IPS-11a (cell line): Measurements from ENCODE around the gene ZNF827.

Experiments
- H3K4me3 ChIP-seq: one replicate; pipeline ENCODE4 v1.5.1; 2013; ENCODE audit warnings: low read depth, low read length, control low read depth

The ZNF827 gene

DNA sequence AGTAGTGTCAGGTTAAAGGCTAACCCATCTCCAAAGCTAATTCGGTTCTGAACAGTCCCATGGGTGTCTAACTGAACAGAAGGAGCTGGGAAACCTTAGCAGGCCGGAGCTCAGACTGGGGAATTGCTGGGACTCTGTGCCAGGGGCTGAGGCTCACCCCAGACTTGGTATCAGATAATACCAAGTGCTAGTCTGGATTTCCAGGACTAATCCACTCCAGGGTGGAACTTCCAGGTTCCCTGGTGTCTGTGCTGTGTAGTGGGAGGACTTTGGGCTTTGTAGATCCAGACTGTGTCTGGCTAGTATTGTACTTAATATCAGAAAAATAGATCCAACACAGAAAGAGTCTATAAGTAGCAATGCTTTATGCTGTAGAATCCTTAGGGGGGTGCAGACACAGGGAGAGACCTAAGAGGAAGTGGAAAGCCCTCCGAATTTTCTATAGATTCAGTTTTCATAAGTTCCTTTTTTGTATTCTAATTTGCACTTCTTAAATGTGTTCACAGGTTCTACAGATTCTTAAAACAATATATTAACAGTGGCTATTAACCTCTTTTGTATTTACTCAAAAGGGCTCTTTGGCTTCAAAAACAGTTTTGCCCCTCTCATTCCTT is 4.1 kb downstream of the ZNF827 start:
- H3K4me3 ChIP-seq = no peak overlapping the region

DNA sequence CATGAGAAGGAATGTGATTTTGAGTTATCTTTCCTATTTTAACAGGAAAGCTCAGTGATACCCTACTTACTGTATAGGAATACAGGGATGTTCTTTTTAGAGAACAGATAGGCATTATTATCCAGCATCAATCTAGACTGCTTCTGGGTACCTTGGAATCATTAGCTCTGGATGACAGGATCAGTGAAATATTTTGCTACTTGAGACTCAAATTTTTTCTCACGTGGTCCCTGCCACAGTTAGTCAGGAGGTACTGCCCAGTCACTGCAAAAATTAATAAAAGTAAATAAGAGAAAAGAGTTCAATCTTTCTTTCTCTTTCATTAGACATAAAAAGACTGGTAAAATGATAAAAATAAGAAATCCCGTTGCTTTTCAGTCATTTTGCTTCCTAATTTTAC is 5.5 kb downstream of the ZNF827 start:
- no peak overlapping the region for H3K4me3 ChIP-seq

DNA sequence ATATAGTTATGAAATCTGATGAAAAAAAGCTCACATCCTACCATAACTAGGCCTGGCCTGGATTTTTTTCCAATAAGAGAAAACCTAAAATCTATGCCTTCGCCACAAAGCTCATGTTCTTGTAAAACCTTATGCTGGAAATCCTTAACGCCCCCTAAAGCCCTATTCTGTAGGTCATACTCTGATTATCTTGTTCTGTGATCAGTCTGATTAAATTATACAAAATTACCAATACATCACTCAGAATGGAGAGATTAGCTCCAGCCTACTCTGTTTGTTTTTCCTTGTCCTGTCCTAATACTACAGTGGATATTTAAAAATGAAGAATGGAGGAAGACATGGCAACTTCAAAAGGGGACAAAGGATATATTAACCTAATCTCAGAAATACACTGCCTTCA is 7.2 kb downstream of the ZNF827 start:
- H3K4me3 ChIP-seq = no peak overlapping the region

GRCh38 chr4:145930592-145930991 is 8.0 kb downstream of the ZNF827 start:
- no peak overlapping the region for H3K4me3 ChIP-seq

GRCh38 chr4:145929415-145930178 is 9.0 kb downstream of the ZNF827 start:
- H3K4me3 ChIP-seq = no peak overlapping the region

DNA sequence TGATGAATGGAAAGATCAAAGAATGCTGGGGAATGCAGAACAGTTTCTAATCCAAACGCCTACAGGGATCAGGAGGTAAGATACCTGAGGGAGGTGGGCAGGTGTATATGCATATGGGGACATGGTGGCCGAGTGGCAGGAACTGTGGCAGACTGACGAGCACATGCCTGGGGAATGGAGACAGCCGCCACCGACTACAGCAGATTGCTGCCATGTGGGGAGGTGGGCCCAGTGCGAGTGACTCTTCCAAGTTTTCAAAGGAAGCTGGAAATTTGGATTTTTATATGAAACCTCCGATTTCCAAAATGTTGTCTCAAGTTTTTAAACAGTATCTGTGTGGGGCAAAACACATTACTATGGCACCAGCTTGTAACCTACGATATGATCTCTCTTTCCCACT is 9.9 kb downstream of the ZNF827 start:
- no peak overlapping the region for H3K4me3 ChIP-seq

GRCh38 chr4:145927030-145927429 is 11.6 kb downstream of the ZNF827 start:
- no peak overlapping the region for H3K4me3 ChIP-seq

GRCh38 chr4:145921231-145921630 is 17.4 kb downstream of the ZNF827 start:
- no peak overlapping the region for H3K4me3 ChIP-seq

DNA sequence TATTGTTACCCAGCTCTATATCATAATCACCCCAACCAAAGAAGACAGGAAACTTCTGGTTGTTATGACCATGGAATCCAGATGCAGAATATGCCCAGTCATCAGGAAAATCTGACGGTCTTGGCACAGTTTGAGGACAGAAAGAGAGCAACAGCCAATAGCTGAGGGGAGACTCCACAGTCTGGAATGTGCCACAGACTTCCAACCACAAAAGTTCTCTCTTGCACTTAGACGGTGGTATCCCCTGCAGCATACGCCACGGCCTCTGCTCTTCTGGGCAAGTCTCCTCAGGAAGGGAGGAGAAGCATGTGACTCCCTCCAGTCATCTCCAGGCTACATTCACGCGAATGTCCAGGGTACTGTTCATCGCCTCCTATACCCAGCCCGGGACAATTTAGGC is 18.4 kb downstream of the ZNF827 start:
- H3K4me3 ChIP-seq = no peak overlapping the region

- H3K4me3 ChIP-seq = no peak overlapping the region
Measured at GRCh38 chr4:145912376-145912775, 26.2 kb downstream of the ZNF827 start.

DNA sequence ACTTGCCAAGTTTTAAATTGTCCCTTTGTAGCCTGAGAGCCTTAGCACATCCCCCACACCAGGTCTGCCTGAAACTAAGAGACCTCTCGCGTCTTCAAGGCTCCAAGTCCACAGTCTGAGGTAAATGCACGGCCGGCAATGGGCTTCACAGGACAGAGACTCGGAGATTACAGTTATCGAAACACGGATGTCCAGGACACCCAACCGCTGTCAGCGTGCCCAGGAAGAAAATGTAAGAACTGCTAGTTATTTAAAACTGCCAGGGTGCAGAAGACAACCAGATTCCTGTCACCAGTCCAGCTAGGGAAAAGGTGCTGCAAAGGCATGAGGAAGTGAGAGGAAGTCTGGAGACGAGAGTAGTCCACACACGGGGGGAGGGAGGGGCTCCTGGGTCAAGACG is 28.9 kb downstream of the ZNF827 start:
- H3K4me3 ChIP-seq = no peak overlapping the region

GRCh38 chr4:145909281-145909715 is 29.3 kb downstream of the ZNF827 start:
- no peak overlapping the region for H3K4me3 ChIP-seq

DNA sequence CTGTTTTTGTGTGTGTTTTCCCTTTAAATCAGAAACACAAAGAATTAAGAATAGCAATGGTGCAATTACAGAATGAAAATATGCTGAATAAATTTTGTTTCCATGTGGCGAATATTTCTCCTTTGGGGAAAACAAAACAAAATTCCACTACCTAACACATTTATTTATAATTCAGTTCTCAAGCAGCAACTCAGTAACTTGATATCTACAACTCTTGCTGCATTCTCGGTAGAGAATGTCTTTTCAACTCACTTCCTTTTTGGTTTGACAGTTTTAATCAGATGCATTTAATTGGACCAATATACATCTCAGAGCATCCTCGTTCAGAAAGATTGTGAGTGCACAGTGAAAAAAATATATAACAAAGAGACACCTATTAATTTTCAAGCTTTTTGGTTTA is 30.8 kb downstream of the ZNF827 start:
- no peak overlapping the region for H3K4me3 ChIP-seq

GRCh38 chr4:145907390-145907789 is 31.2 kb downstream of the ZNF827 start:
- no peak overlapping the region for H3K4me3 ChIP-seq

- H3K4me3 ChIP-seq = no peak overlapping the region
Measured at GRCh38 chr4:145904413-145905177, 34.0 kb downstream of the ZNF827 start.

DNA sequence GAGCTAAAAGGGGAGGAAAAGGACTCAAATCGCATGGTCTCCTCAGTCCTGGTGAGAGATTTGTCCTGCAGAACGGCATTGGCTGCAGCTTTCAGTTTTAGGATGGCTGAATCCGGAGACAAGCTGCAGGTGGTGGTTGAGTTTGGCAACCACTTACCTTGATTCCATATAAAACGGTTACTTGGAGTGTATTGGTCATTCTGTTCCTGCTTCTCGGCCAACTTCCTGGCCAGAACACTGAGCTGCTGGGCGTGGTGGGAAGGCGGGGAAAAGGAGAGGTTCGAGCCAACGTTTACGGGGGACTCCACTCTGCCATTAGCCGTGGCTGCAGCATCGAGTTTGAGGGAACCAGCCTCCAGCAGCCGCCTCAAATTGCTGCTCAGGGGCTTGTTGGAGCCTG is 36.1 kb downstream of the ZNF827 start:
- H3K4me3 ChIP-seq = no peak overlapping the region

- no peak overlapping the region for H3K4me3 ChIP-seq
Measured at GRCh38 chr4:145899886-145900460, 38.6 kb downstream of the ZNF827 start.

DNA sequence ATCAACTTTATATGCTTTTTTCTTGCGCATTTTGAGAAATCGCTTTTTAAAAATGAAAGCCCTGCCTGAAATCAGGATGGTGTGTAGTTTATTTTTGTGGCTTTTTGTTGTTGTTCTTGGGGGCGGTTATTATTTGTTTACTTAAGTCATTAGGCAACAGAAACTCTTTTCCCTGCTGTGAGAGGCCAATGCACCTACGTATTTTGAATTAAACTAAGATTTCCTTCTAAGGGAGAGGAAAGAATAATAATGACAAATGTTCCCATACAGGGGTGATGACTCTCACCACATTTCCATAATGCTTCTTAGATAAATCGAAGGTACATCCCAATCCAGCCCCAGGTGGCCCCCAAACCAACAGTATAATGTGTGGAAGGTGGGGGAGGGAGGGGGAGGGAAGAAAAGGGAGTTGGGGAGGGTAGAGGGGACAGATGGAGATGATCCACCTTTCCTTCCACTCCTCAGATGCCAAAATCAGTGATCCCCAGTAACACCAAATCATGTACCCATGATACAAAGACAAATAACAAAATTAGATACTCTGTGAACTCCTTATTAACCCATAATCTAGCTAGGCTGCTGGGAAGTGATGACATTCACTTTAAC is 39.6 kb downstream of the ZNF827 start:
- no peak overlapping the region for H3K4me3 ChIP-seq

DNA sequence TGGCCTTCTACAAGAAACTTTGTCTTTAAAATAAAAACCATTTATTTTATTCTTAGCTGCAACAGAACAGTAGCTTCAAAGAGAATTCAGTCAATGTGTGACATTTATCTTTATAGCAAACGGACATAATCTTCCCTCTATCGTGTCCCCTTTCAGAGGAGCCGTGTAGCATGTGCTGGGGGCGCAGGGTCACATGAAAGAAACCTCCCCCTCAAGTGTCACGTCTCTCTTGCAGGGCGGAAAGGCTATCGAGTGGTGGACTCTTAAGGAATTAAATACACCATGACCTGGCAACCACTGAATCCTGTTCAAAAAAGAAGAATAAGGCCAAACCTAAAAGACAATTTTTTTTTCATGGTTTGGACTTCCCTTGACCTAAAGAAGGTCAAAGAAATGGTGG is 40.2 kb downstream of the ZNF827 start:
- H3K4me3 ChIP-seq = no peak overlapping the region

DNA sequence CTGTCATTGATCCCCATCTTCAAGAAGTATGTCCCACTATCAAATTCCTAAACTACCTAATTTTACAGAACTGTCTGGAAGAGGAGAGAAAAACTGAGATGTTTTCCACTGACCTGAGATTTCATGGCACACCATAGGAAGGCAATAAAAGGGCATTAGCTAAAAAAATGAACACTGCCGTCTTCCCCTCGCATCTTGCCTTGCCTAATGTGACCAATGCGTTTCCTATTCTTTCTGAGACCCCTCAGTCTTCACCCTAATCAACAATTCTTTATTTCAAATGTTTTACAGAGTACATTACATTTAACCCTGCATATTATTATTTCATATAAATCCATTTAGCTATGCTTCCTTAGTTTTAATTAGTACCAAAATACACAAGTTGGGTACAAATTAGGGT is 43.6 kb downstream of the ZNF827 start:
- no peak overlapping the region for H3K4me3 ChIP-seq

- no peak overlapping the region for H3K4me3 ChIP-seq
Measured at GRCh38 chr4:145891958-145892357, 46.7 kb downstream of the ZNF827 start.
